Measurements from ENCODE around the gene SELENOP. TPM values are rescaled to one million over a fixed set of nuclear protein-coding genes. Genes with fewer than 3 reads are reported as not detected.
A peak's percentile ranks its signal among the peaks of the same experiment; 100 is the strongest.

The SELENOP gene
- polyA plus RNA-seq, 1 donor, result 2,350 TPM

GRCh38 chr5:42812620-42813019, 928 bp upstream of the SELENOP start:
- H3K9me3 ChIP-seq (ENCODE audit: control insufficient read depth, low read depth, low read length), result no peaks in the 10 kb centered on the region

GRCh38 chr5:42810834-42811590, 680 bp downstream of the SELENOP start:
- Histone ChIP-seq H3K27me3 (ENCODE audit: control insufficient read depth, insufficient read depth, low read length) (no peaks in the 10 kb centered on the region), H3K4me3 (ENCODE audit: low read length) (peak overlapping the region; percentile 50), H3K4me1 (ENCODE audit: control insufficient read depth, insufficient read depth, low read length) (peaks cover 8% of the 10 kb centered on the region)

More at GRCh38 chr5:42812620-42813019, 928 bp upstream of the SELENOP start:
- no peak for DNase-seq
- no peak overlapping the region for H3K4me3 ChIP-seq (ENCODE audit: low read length)
- peak overlapping the region; percentile 61 for H3K27ac ChIP-seq (ENCODE audit: low read length)
- H3K36me3 ChIP-seq (ENCODE audit: control insufficient read depth, insufficient read depth, low read length), result peaks cover 8% of the 10 kb centered on the region
- H3K4me1 ChIP-seq (ENCODE audit: control insufficient read depth, insufficient read depth, low read length), result peaks cover 8% of the 10 kb centered on the region
- no peaks in the 10 kb centered on the region for H3K27me3 ChIP-seq (ENCODE audit: control insufficient read depth, insufficient read depth, low read length)
- WGBS (ENCODE audit: insufficient coverage, low lambda C conversion rate), result no CpG with 5 or more reads among the region's 2 CpGs

GRCh38 chr5:42808888-42809611, 2.6 kb downstream of the SELENOP start:
- no peaks in the 10 kb centered on the region for H3K27me3 ChIP-seq (ENCODE audit: control insufficient read depth, insufficient read depth, low read length)
- peaks cover 8% of the 10 kb centered on the region for H3K4me1 ChIP-seq (ENCODE audit: control insufficient read depth, insufficient read depth, low read length)
- WGBS (ENCODE audit: insufficient coverage, low lambda C conversion rate), result 100% methylated on average over 2 of the region's 4 CpGs
- no peak for DNase-seq
- peak overlapping the region; percentile 61 for H3K27ac ChIP-seq (ENCODE audit: low read length)
- no peaks in the 10 kb centered on the region for H3K9me3 ChIP-seq (ENCODE audit: control insufficient read depth, low read depth, low read length)
- H3K4me3 ChIP-seq (ENCODE audit: low read length), result peak overlapping the region; percentile 50
- H3K36me3 ChIP-seq (ENCODE audit: control insufficient read depth, insufficient read depth, low read length), result peaks cover 28% of the 10 kb centered on the region

More at GRCh38 chr5:42810834-42811590, 680 bp downstream of the SELENOP start:
- Histone ChIP-seq H3K27ac (ENCODE audit: low read length) (peak overlapping the region; percentile 61), H3K9me3 (ENCODE audit: control insufficient read depth, low read depth, low read length) (no peaks in the 10 kb centered on the region), H3K36me3 (ENCODE audit: control insufficient read depth, insufficient read depth, low read length) (peaks cover 15% of the 10 kb centered on the region)
- 30% methylated on average over 1 of the region's 3 CpGs for WGBS (ENCODE audit: insufficient coverage, low lambda C conversion rate)
- no peak for DNase-seq

- 100% methylated on average over 1 of the region's 2 CpGs for WGBS (ENCODE audit: insufficient coverage, low lambda C conversion rate)
- peaks cover 32% of the 10 kb centered on the region for H3K36me3 ChIP-seq (ENCODE audit: control insufficient read depth, insufficient read depth, low read length)
- H3K27me3 ChIP-seq (ENCODE audit: control insufficient read depth, insufficient read depth, low read length), result no peaks in the 10 kb centered on the region
- H3K4me3 ChIP-seq (ENCODE audit: low read length), result peak overlapping the region; percentile 50
- H3K27ac ChIP-seq (ENCODE audit: low read length), result peak overlapping the region; percentile 61
- peak in 1 of 2 donors; percentile 61 for DNase-seq
- no peaks in the 10 kb centered on the region for H3K9me3 ChIP-seq (ENCODE audit: control insufficient read depth, low read depth, low read length)
- H3K4me1 ChIP-seq (ENCODE audit: control insufficient read depth, insufficient read depth, low read length), result peaks cover 7% of the 10 kb centered on the region
These were observed 3.8 kb downstream of the SELENOP start for GRCh38 chr5:42807722-42808447.

GRCh38 chr5:42806701-42807262, 4.9 kb downstream of the SELENOP start:
- WGBS (ENCODE audit: insufficient coverage, low lambda C conversion rate), result 100% methylated on average over 1 of the region's 3 CpGs
- Histone ChIP-seq H3K4me3 (ENCODE audit: low read length) (peak overlapping the region; percentile 50), H3K4me1 (ENCODE audit: control insufficient read depth, insufficient read depth, low read length) (no peaks in the 10 kb centered on the region), H3K9me3 (ENCODE audit: control insufficient read depth, low read depth, low read length) (no peaks in the 10 kb centered on the region), H3K27ac (ENCODE audit: low read length) (peak overlapping the region; percentile 32), H3K36me3 (ENCODE audit: control insufficient read depth, insufficient read depth, low read length) (peaks cover 39% of the 10 kb centered on the region), H3K27me3 (ENCODE audit: control insufficient read depth, insufficient read depth, low read length) (no peaks in the 10 kb centered on the region)
- no peak for DNase-seq

- no peak for DNase-seq
- 92% methylated on average over 2 of the region's 2 CpGs for WGBS (ENCODE audit: insufficient coverage, low lambda C conversion rate)
- peaks cover 45% of the 10 kb centered on the region for H3K36me3 ChIP-seq (ENCODE audit: control insufficient read depth, insufficient read depth, low read length)
- no peaks in the 10 kb centered on the region for H3K9me3 ChIP-seq (ENCODE audit: control insufficient read depth, low read depth, low read length)
- H3K27me3 ChIP-seq (ENCODE audit: control insufficient read depth, insufficient read depth, low read length), result no peaks in the 10 kb centered on the region
- H3K27ac ChIP-seq (ENCODE audit: low read length), result peak overlapping the region; percentile 11
- no peaks in the 10 kb centered on the region for H3K4me1 ChIP-seq (ENCODE audit: control insufficient read depth, insufficient read depth, low read length)
- H3K4me3 ChIP-seq (ENCODE audit: low read length), result peak overlapping the region; percentile 50
These were observed 5.5 kb downstream of the SELENOP start for GRCh38 chr5:42806004-42806700.

GRCh38 chr5:42804717-42805339, 6.9 kb downstream of the SELENOP start:
- 95% methylated on average over 3 of the region's 4 CpGs for WGBS (ENCODE audit: insufficient coverage, low lambda C conversion rate)
- no peak for DNase-seq
- Histone ChIP-seq H3K27me3 (ENCODE audit: control insufficient read depth, insufficient read depth, low read length) (no peaks in the 10 kb centered on the region), H3K4me3 (ENCODE audit: low read length) (no peak overlapping the region), H3K36me3 (ENCODE audit: control insufficient read depth, insufficient read depth, low read length) (peaks cover 53% of the 10 kb centered on the region), H3K4me1 (ENCODE audit: control insufficient read depth, insufficient read depth, low read length) (no peaks in the 10 kb centered on the region), H3K27ac (ENCODE audit: low read length) (no peak overlapping the region), H3K9me3 (ENCODE audit: control insufficient read depth, low read depth, low read length) (no peaks in the 10 kb centered on the region)

- WGBS (ENCODE audit: insufficient coverage, low lambda C conversion rate), result 20% methylated on average over 1 of the region's 6 CpGs
- Histone ChIP-seq H3K4me1 (ENCODE audit: control insufficient read depth, insufficient read depth, low read length) (no peaks in the 10 kb centered on the region), H3K27ac (ENCODE audit: low read length) (no peak overlapping the region), H3K9me3 (ENCODE audit: control insufficient read depth, low read depth, low read length) (no peaks in the 10 kb centered on the region), H3K36me3 (ENCODE audit: control insufficient read depth, insufficient read depth, low read length) (peaks cover 42% of the 10 kb centered on the region), H3K27me3 (ENCODE audit: control insufficient read depth, insufficient read depth, low read length) (no peaks in the 10 kb centered on the region), H3K4me3 (ENCODE audit: low read length) (no peak overlapping the region)
- no peak for DNase-seq
These were observed 10.1 kb downstream of the SELENOP start for GRCh38 chr5:42801516-42802166.

GRCh38 chr5:42800748-42801330, 10.9 kb downstream of the SELENOP start:
- Histone ChIP-seq H3K27me3 (ENCODE audit: control insufficient read depth, insufficient read depth, low read length) (no peaks in the 10 kb centered on the region), H3K9me3 (ENCODE audit: control insufficient read depth, low read depth, low read length) (no peaks in the 10 kb centered on the region), H3K4me1 (ENCODE audit: control insufficient read depth, insufficient read depth, low read length) (no peaks in the 10 kb centered on the region), H3K4me3 (ENCODE audit: low read length) (no peak overlapping the region), H3K36me3 (ENCODE audit: control insufficient read depth, insufficient read depth, low read length) (peaks cover 36% of the 10 kb centered on the region), H3K27ac (ENCODE audit: low read length) (no peak overlapping the region)
- WGBS (ENCODE audit: insufficient coverage, low lambda C conversion rate), result 82% methylated on average over 4 of the region's 8 CpGs
- DNase-seq, result no peak

All from large intestine (tissue), 3 donors.